K562 (cell line): ENCODE measurements around the gene BBOX1. TPM values are rescaled to one million over a fixed set of nuclear protein-coding genes. Genes with fewer than 3 reads are reported as not detected.

Source experiments
- ATAC-seq: fragments of 200-7000 bp; cut with Tn5 transposase; 3 replicates; pipeline ENCODE4 v1.9.1; 2020; ENCODE audit warnings: moderate library complexity
- BruUV-seq: library from RNA; stranded (reverse); fragments of 400-500 nt; replicated peaks from 2 replicates; lab custom pipeline; 2021; lab: Mats Ljungman, UMichigan
- CTCF ChIA-PET: fragments of 300-600 bp; formaldehyde crosslinking; extraction: SDS; loops from one replicate; lab custom pipeline; 2021; ENCODE audit warnings: low intra/inter-chr PET ratio; lab: Yijun Ruan, JAX
- POLR2A ChIA-PET: fragments of 300-600, 350-650 bp; sonication (Branson Sonifier 250); formaldehyde crosslinking; extraction: SDS; loops from one replicate; lab custom pipeline; 2021; ENCODE audit warnings: antibody characterized with exemption, inconsistent platforms; lab: Yijun Ruan, JAX
- DNase-seq, 4 experiments: peaks; one replicate each; pipeline versions ENCODE4 v3.0.0 to v3.0.0-alpha.2; 2011 to 2018; ENCODE audit warnings: low spot score in 3 of 4, mixed read lengths in 3 of 4; ENCODE audit errors: extremely low read depth in 1 of 4
- FAIRE-seq: peaks from 2 replicates; lab custom pipeline; 2011; peaks lifted over from hg19 to GRCh38; lab: Jason Lieb, UNC
- H2AFZ ChIP-seq: 2 replicates; pipeline ENCODE4 v1.6.0; 2011; ENCODE audit warnings: low read depth, low read length, control low read depth, inconsistent platforms
- H3K27ac ChIP-seq: fragments of 200-600 bp; 3 replicates; pipeline ENCODE4 v1.8.0; 2011; ENCODE audit warnings: low read depth, mild to moderate bottlenecking, control low read depth, inconsistent platforms, low read length, moderate library complexity, mixed read lengths; ENCODE audit errors: extremely low read depth
- H3K27me3 ChIP-seq, 2 experiments: fragments of 300-600 bp in 1 of 2; 2 replicates in 1 of 2; 3 replicates in 1 of 2; pipeline versions ENCODE4 v1.6.0 to v1.8.0; 2011; ENCODE audit warnings: inconsistent platforms in 2 of 2, low read length in 2 of 2, mild to moderate bottlenecking in 1 of 2, mixed read lengths in 1 of 2, moderate library complexity in 1 of 2; ENCODE audit not compliant: control insufficient read depth in 2 of 2, insufficient read depth in 2 of 2
- H3K36me3 ChIP-seq: fragments of 300-600 bp; 3 replicates; pipeline ENCODE4 v1.8.0; 2011; ENCODE audit warnings: mild to moderate bottlenecking, low read length, inconsistent platforms; ENCODE audit not compliant: control insufficient read depth, insufficient read depth
- H3K4me1 ChIP-seq, 2 experiments: fragments of 200-600 bp in 1 of 2; replicated peaks in 1 of 2; 2 replicates in 1 of 2; 3 replicates in 1 of 2; pipeline versions ENCODE4 v1.5.1 to v1.8.0; 2011; ENCODE audit warnings: inconsistent platforms in 2 of 2, low read length in 2 of 2, mild to moderate bottlenecking in 1 of 2, mixed read lengths in 1 of 2, moderate library complexity in 1 of 2; ENCODE audit not compliant: control insufficient read depth in 2 of 2, insufficient read depth in 2 of 2
- H3K4me2 ChIP-seq: 2 replicates; pipeline ENCODE4 v1.6.1; 2011; ENCODE audit warnings: low read length, control low read depth, inconsistent platforms, mixed read lengths; ENCODE audit not compliant: insufficient read depth
- H3K4me3 ChIP-seq: fragments of 200-600 bp; sonication (generic), shearing (Covaris generic); 2 replicates; pipeline ENCODE4 v1.5.1; 2016; ENCODE audit warnings: control low read depth, inconsistent platforms
- H3K79me2 ChIP-seq: fragments of 200-600 bp; 3 replicates; pipeline ENCODE4 v1.8.0; 2011; ENCODE audit warnings: low read length, inconsistent platforms; ENCODE audit not compliant: control insufficient read depth, insufficient read depth
- H3K9ac ChIP-seq, 2 experiments: 2 replicates each; pipeline versions ENCODE4 v1.6.0 to v1.6.1; 2011; ENCODE audit warnings: low read depth in 2 of 2, low read length in 2 of 2, control low read depth in 1 of 2, inconsistent platforms in 1 of 2, mild to moderate bottlenecking in 1 of 2, mixed read lengths in 1 of 2; ENCODE audit not compliant: insufficient read depth in 1 of 2
- H3K9me1 ChIP-seq: one replicate; pipeline ENCODE4 v1.6.0; 2011; ENCODE audit warnings: inconsistent platforms, mild to moderate bottlenecking, low read length, moderate library complexity; ENCODE audit not compliant: control insufficient read depth, insufficient read depth
- H3K9me3 ChIP-seq: replicated peaks from 2 replicates; pipeline ENCODE4 v1.5.1; 2011; ENCODE audit warnings: low read depth, low read length, inconsistent platforms; ENCODE audit not compliant: control insufficient read depth, insufficient read depth
- H4K20me1 ChIP-seq: replicated peaks from 2 replicates; pipeline ENCODE4 v1.6.1; 2011; ENCODE audit warnings: low read length, inconsistent platforms, mixed read lengths; ENCODE audit not compliant: control insufficient read depth, insufficient read depth
- MCM5 ChIP-seq: fragments of 450-650 bp; IDR thresholded peaks from 2 replicates; pipeline ENCODE4 v1.6.1; 2016; ENCODE audit warnings: low read depth
- PBX2 ChIP-seq, 2 experiments: IDR thresholded peaks in 1 of 2; conservative IDR thresholded peaks in 1 of 2; 2 replicates each; pipeline ENCODE4 v1.6.1; 2016; ENCODE audit warnings: low read depth in 2 of 2, mild to moderate bottlenecking in 1 of 2, missing compliant biosample characterization in 1 of 2, missing genetic modification characterization in 1 of 2, moderate library complexity in 1 of 2
- PCBP1 ChIP-seq: fragments of 200-400 bp; formaldehyde crosslinking; IDR thresholded peaks from 2 replicates; pipeline ENCODE4 v1.6.1; 2018; ENCODE audit warnings: mild to moderate bottlenecking, low read depth, low read length; ENCODE audit not compliant: poor library complexity, severe bottlenecking
- PCBP2 ChIP-seq: fragments of 200-400 bp; formaldehyde crosslinking; IDR thresholded peaks from 2 replicates; pipeline ENCODE4 v1.6.1; 2018; ENCODE audit warnings: low read length, low read depth, mild to moderate bottlenecking, moderate library complexity; ENCODE audit not compliant: poor library complexity, severe bottlenecking
- ZNF445 ChIP-seq: fragments of 250-450 bp; sonication (Bioruptor Pico); IDR thresholded peaks from 2 replicates; pipeline ENCODE4 v1.4.0; 2020; ENCODE audit warnings: low read depth, mild to moderate bottlenecking, moderate library complexity
- ZNF551 ChIP-seq: fragments of 250-450 bp; sonication (Bioruptor Pico); IDR thresholded peaks from 2 replicates; pipeline ENCODE4 v1.5.0; 2021; ENCODE audit warnings: mild to moderate bottlenecking, moderate library complexity
- ZNF76 ChIP-seq: fragments of 250-450 bp; sonication (Bioruptor Pico); IDR thresholded peaks from 2 replicates; pipeline ENCODE4 v1.4.0; 2020; ENCODE audit warnings: mild to moderate bottlenecking, moderate library complexity, borderline replicate concordance
- WGBS: fragments of 100-300 bp; shearing (Covaris generic); methylation state at CpG from one replicate; pipeline ENCODE4 v1.1.6; 2016; ENCODE audit warnings: low coverage, mixed read lengths; ENCODE audit not compliant: insufficient coverage; ENCODE audit errors: missing lambda C conversion rate; 5-methylcytosine and 5-hydroxymethylcytosine counted together
- in situ Hi-C: fragments of 300-500 bp; cut with MboI; formaldehyde crosslinking; loops from 4 replicates; pipeline ENCODE4 v1.15.0; 2018; ENCODE audit warnings: inconsistent platforms, mixed read lengths
- intact Hi-C: fragments of 100-400 bp; cut with micrococcal nuclease; formaldehyde crosslinking; loops from 2 replicates; pipeline ENCODE4 v1.14.2; 2022
- polyA plus RNA-seq, 8 experiments: library from polyadenylated mRNA; depleted of rRNA in 4 of 8; stranded (reverse) in 5 of 8; unstranded in 3 of 8; fragments of >200 nt; fragmentation: Nextera tagmentation in 2 of 8; fragmentation: Illumina TruSeq in 1 of 8; extraction: Ambion mirVana in 2 of 8; extraction: Trizol in 1 of 8; gene quantifications; 2 replicates each; pipeline versions ENCODE4 v1.2.1 to v1.2.3, GENCODE V29; 2011 to 2014; ENCODE audit warnings: inconsistent platforms in 1 of 8, missing spikeins in 1 of 8
- total RNA-seq, 7 experiments: library from RNA; depleted of rRNA in 6 of 7; stranded (reverse); fragments of >200 nt in 6 of 7; fragmentation: Illumina TruSeq in 2 of 7; extraction: Trizol in 2 of 7; gene quantifications; 2 replicates each; pipeline versions ENCODE4 v1.2.1 to v1.2.3, GENCODE V29; 2011 to 2021; ENCODE audit warnings: low replicate concordance in 1 of 7
- TF ChIP-seq, protein P1 (sequence below), 2 experiments: fragments of 450-650 bp; IDR thresholded peaks; 2 replicates each; pipeline ENCODE4 v1.6.1; 2018; ENCODE audit warnings: mild to moderate bottlenecking in 2 of 2, low read depth in 1 of 2; ENCODE audit not compliant: partially characterized antibody in 2 of 2
- TF ChIP-seq, protein P2 (sequence below): fragments of 450-650 bp; IDR thresholded peaks from 2 replicates; pipeline ENCODE4 v1.6.1; 2018; ENCODE audit warnings: mild to moderate bottlenecking, low read depth; ENCODE audit not compliant: partially characterized antibody

The BBOX1 gene
- total and polyA plus RNA-seq, 9 of the 15 experiments (the other 6 are each of a cell fraction or from before 2014, with no cell fraction given) = not detected

DNA sequence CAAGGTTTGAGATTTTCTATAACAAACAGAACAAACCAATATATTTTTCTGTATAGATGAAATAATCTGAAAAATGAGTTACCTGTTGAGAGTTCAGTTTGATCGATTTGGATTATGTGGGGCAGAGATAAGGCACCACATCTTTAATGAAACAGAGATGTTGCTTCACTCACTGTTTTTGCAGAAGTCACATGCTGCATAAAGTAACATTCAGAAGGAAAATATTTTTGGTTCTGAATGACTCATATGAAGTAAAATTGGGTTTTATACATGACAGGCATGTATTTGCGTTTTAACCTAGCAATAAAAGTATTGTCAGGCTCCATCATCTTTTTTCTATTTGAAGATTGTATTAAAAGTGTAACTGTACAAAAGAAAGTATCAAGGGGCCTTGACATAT, 77.8 kb downstream of the BBOX1 start (continued):
- no peak for TF ChIP-seq PCBP1
- TF ChIP-seq ZNF445 = no peak
- no peak for TF ChIP-seq PCBP2
- TF ChIP-seq PBX2 (CRISPR knock-in tag; IDR thresholded peaks at IDR 0.05; ENCODE audit: low read depth) = no peak
- no peak for TF ChIP-seq PBX2 (tag; conservative IDR thresholded peaks at IDR 0.05; ENCODE audit: low read depth)

GRCh38 chr11:27118949-27119348, 78.3 kb downstream of the BBOX1 start:
- POLR2A ChIA-PET = no interaction called here
- no peak for ATAC-seq

More at GRCh38 chr11:27118949-27119348, 78.3 kb downstream of the BBOX1 start:
- in situ Hi-C loops = no loop called here
- Histone ChIP-seq H3K79me2 (no peaks in the 10 kb centered on the region), H3K4me1 (no peaks in the 10 kb centered on the region), H3K27me3 (no peaks in the 10 kb centered on the region), H3K9me3 (no peaks in the 10 kb centered on the region; the same call in 1 of the 2 replicates), H3K9me1 (no peaks in the 10 kb centered on the region), H2AFZ (no peak overlapping the region), H4K20me1 (no peaks in the 10 kb centered on the region), H3K4me2 (no peak overlapping the region), H3K27ac (no peak overlapping the region), H3K4me3 (no peak overlapping the region), H3K9ac (no peak overlapping the region), H3K36me3 (no peaks in the 10 kb centered on the region)
- FAIRE-seq (no peak), DNase-seq (no peak)
- 0% methylated on average over 3 of the region's 3 CpGs for WGBS
- intact Hi-C loops = no loop called here
- TF ChIP-seq ZNF76 (CRISPR knock-in tag) = no peak
- TF ChIP-seq, protein P1, sequence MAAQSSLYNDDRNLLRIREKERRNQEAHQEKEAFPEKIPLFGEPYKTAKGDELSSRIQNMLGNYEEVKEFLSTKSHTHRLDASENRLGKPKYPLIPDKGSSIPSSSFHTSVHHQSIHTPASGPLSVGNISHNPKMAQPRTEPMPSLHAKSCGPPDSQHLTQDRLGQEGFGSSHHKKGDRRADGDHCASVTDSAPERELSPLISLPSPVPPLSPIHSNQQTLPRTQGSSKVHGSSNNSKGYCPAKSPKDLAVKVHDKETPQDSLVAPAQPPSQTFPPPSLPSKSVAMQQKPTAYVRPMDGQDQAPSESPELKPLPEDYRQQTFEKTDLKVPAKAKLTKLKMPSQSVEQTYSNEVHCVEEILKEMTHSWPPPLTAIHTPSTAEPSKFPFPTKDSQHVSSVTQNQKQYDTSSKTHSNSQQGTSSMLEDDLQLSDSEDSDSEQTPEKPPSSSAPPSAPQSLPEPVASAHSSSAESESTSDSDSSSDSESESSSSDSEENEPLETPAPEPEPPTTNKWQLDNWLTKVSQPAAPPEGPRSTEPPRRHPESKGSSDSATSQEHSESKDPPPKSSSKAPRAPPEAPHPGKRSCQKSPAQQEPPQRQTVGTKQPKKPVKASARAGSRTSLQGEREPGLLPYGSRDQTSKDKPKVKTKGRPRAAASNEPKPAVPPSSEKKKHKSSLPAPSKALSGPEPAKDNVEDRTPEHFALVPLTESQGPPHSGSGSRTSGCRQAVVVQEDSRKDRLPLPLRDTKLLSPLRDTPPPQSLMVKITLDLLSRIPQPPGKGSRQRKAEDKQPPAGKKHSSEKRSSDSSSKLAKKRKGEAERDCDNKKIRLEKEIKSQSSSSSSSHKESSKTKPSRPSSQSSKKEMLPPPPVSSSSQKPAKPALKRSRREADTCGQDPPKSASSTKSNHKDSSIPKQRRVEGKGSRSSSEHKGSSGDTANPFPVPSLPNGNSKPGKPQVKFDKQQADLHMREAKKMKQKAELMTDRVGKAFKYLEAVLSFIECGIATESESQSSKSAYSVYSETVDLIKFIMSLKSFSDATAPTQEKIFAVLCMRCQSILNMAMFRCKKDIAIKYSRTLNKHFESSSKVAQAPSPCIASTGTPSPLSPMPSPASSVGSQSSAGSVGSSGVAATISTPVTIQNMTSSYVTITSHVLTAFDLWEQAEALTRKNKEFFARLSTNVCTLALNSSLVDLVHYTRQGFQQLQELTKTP (IDR thresholded peaks at IDR 0.05; ENCODE audit: low read depth in 1 of 2, partially characterized antibody in 2 of 2) = no peak
- TF ChIP-seq ZNF551 (CRISPR knock-in tag) = no peak
- TF ChIP-seq MCM5 = no peak
- TF ChIP-seq, protein P2, sequence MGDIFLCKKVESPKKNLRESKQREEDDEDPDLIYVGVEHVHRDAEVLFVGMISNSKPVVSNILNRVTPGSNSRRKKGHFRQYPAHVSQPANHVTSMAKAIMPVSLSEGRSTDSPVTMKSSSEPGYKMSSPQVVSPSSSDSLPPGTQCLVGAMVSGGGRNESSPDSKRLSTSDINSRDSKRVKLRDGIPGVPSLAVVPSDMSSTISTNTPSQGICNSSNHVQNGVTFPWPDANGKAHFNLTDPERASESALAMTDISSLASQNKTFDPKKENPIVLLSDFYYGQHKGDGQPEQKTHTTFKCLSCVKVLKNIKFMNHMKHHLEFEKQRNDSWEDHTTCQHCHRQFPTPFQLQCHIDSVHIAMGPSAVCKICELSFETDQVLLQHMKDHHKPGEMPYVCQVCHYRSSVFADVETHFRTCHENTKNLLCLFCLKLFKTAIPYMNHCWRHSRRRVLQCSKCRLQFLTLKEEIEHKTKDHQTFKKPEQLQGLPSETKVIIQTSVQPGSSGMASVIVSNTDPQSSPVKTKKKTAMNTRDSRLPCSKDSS = no peak
- no TSS peak for BruUV-seq
- CTCF ChIA-PET = no interaction called here
